Panc1 (cell line): ENCODE results near the gene PHF14. TPM values are rescaled to one million over a fixed set of nuclear protein-coding genes. Genes with fewer than 3 reads are reported as not detected.

Experiments
- ATAC-seq: fragments of 200-7000 bp; cut with Tn5 transposase; 2 replicates; pipeline ENCODE4 v1.9.1; 2020; ENCODE audit warnings: mild to moderate bottlenecking, moderate library complexity
- BruUV-seq: library from RNA; stranded (reverse); fragments of 400-500 nt; replicated peaks from 2 replicates; lab custom pipeline; 2021; lab: Mats Ljungman, UMichigan
- CTCF ChIA-PET: fragments of 300-600 bp; sonication (Branson Sonifier 250); formaldehyde crosslinking; loops from one replicate; lab custom pipeline; 2022; ENCODE audit warnings: antibody characterized with exemption; lab: Charles Lee
- POLR2A ChIA-PET: fragments of 300-600 bp; sonication (Branson Sonifier 250); formaldehyde crosslinking; loops from one replicate; lab custom pipeline; 2022; ENCODE audit warnings: antibody characterized with exemption; lab: Charles Lee
- DNase-seq: peaks from one replicate; pipeline ENCODE4 v3.0.0-alpha.2; 2010; ENCODE audit warnings: low read depth, low spot score
- H3K27ac ChIP-seq: 2 replicates; pipeline ENCODE4 v1.5.1; 2011; ENCODE audit warnings: mild to moderate bottlenecking, low read length, inconsistent platforms
- H3K27me3 ChIP-seq: fragments of 200-500 bp; sonication (Bioruptor generic); 2 replicates; pipeline ENCODE4 v1.6.0; 2014; ENCODE audit warnings: low read length, inconsistent platforms; ENCODE audit not compliant: control insufficient read depth, insufficient read depth
- H3K36me3 ChIP-seq: fragments of 200-500 bp; sonication (Bioruptor generic); 2 replicates; pipeline ENCODE4 v1.5.1; 2014; ENCODE audit warnings: inconsistent platforms, mild to moderate bottlenecking, low read length, moderate library complexity; ENCODE audit not compliant: control insufficient read depth, insufficient read depth
- H3K4me1 ChIP-seq: 2 replicates; pipeline ENCODE4 v1.5.1; 2011; ENCODE audit warnings: inconsistent platforms, mild to moderate bottlenecking, low read length, moderate library complexity; ENCODE audit not compliant: control insufficient read depth, insufficient read depth
- H3K4me3 ChIP-seq, 2 experiments: 2 replicates each; pipeline ENCODE4 v1.5.1; 2011 to 2012; ENCODE audit warnings: low read depth in 2 of 2, low read length in 2 of 2, mild to moderate bottlenecking in 2 of 2, inconsistent platforms in 1 of 2, moderate library complexity in 1 of 2
- H3K9me3 ChIP-seq: fragments of 200-500 bp; sonication (Bioruptor generic); 2 replicates; pipeline ENCODE4 v1.5.1; 2014; ENCODE audit warnings: low read depth, mild to moderate bottlenecking, inconsistent platforms, low read length, moderate library complexity; ENCODE audit not compliant: control insufficient read depth, insufficient read depth
- CTCF ChIP-seq: fragments of 450-650 bp; IDR thresholded peaks from 2 replicates; pipeline ENCODE4 v1.5.1; 2017; ENCODE audit warnings: mild to moderate bottlenecking
- POLR2AphosphoS5 ChIP-seq: IDR thresholded peaks from 2 replicates; pipeline ENCODE4 v1.6.1; 2012; ENCODE audit warnings: mild to moderate bottlenecking, low read depth, low read length, moderate library complexity
- REST ChIP-seq, 2 experiments: IDR thresholded peaks; 2 replicates each; pipeline ENCODE4 v1.6.1; 2011 to 2012; ENCODE audit warnings: low read depth in 2 of 2, control low read depth in 1 of 2, low read length in 1 of 2, mild to moderate bottlenecking in 1 of 2, moderate library complexity in 1 of 2; ENCODE audit not compliant: insufficient read depth in 1 of 2
- SIN3A ChIP-seq: IDR thresholded peaks from 2 replicates; pipeline ENCODE4 v1.6.1; 2012; ENCODE audit warnings: low read depth, mild to moderate bottlenecking, low read length, moderate library complexity, borderline replicate concordance; ENCODE audit not compliant: insufficient read depth
- TCF7L2 ChIP-seq: IDR thresholded peaks from 2 replicates; pipeline ENCODE4 v1.6.1; 2011; ENCODE audit warnings: mild to moderate bottlenecking, low read depth, low read length, inconsistent platforms
- in situ Hi-C: cut with HindIII; loops from 2 replicates; pipeline ENCODE4 v1.10.0; 2016; ENCODE audit warnings: low sequenced_read_pairs, low pct_unique_long_range_greater_than_20kb
- intact Hi-C: fragments of 100-400 bp; cut with micrococcal nuclease; formaldehyde crosslinking; loops from one replicate; pipeline ENCODE4 v1.10.0; 2022; ENCODE audit not compliant: unreplicated experiment
- total RNA-seq: library from RNA; stranded (reverse); gene quantifications from one replicate; pipeline ENCODE4 v1.2.1, GENCODE V29; 2021; ENCODE audit not compliant: unreplicated experiment

Gene PHF14
- total RNA-seq, 1 experiment from 2014 or later: 85.6 TPM

- Histone ChIP-seq H3K27me3 (no peaks in the 10 kb centered on the region), H3K27ac (no peak overlapping the region), H3K4me3 (no peak overlapping the region), H3K4me1 (no peaks in the 10 kb centered on the region), H3K36me3 (no peaks in the 10 kb centered on the region), H3K9me3 (no peaks in the 10 kb centered on the region)
- intact Hi-C loops (no loop called here), in situ Hi-C loops (no loop called here)
- POLR2A ChIA-PET: no interaction called here
- no peak for ATAC-seq
- no peak for TF ChIP-seq POLR2AphosphoS5
- no peak for TF ChIP-seq CTCF
- TF ChIP-seq SIN3A: no peak
- no peak for TF ChIP-seq TCF7L2
- no peak for TF ChIP-seq REST (IDR thresholded peaks at IDR 0.05; ENCODE audit: insufficient read depth in 1 of 2, low read depth in 2 of 2, low read length in 1 of 2)
- CTCF ChIA-PET: no interaction called here
- BruUV-seq: no TSS peak
- DNase-seq: no peak
These were observed 230.0 kb downstream of the PHF14 start for GRCh38 chr7:11203683-11204082.

- BruUV-seq: no TSS peak
- DNase-seq (no peak), ATAC-seq (no peak)
- intact Hi-C loops (no loop called here), in situ Hi-C loops (no loop called here)
- Histone ChIP-seq H3K4me3 (no peak overlapping the region), H3K4me1 (no peaks in the 10 kb centered on the region), H3K36me3 (no peaks in the 10 kb centered on the region), H3K9me3 (no peaks in the 10 kb centered on the region), H3K27ac (no peak overlapping the region), H3K27me3 (no peaks in the 10 kb centered on the region)
- ChIA-PET POLR2A (no interaction called here), CTCF (no interaction called here)
- TF ChIP-seq TCF7L2 (no peak), POLR2AphosphoS5 (no peak), CTCF (no peak), SIN3A (no peak)
These were observed 232.7 kb downstream of the PHF14 start for GRCh38 chr7:11206177-11206899.
